GM23248 (cell line): ENCODE data around the gene STK38. TPM values are rescaled to one million over a fixed set of nuclear protein-coding genes. Genes with fewer than 3 reads are reported as not detected.

Source experiments
- DNase-seq: peaks from one replicate; pipeline ENCODE4 v3.0.0-alpha.2; 2015
- H2AFZ ChIP-seq: fragments of 200-600 bp; sonication (generic); 2 replicates; pipeline ENCODE4 v1.6.1; 2016; ENCODE audit warnings: antibody characterized with exemption
- H3F3A ChIP-seq: fragments of 200-600 bp; sonication (generic); 2 replicates; pipeline ENCODE4 v1.6.1; 2016; ENCODE audit warnings: mild to moderate bottlenecking, antibody characterized with exemption, mixed run types; ENCODE audit not compliant: insufficient read depth
- H3K27ac ChIP-seq: fragments of 200-600 bp; sonication (generic); 2 replicates; pipeline ENCODE4 v1.5.1; 2016; ENCODE audit warnings: mild to moderate bottlenecking
- H3K27me3 ChIP-seq: fragments of 200-600 bp; sonication (generic); replicated peaks from 2 replicates; pipeline ENCODE4 v1.6.1; 2016; ENCODE audit warnings: mild to moderate bottlenecking; ENCODE audit not compliant: insufficient read depth
- H3K36me3 ChIP-seq: fragments of 200-600 bp; sonication (generic); 2 replicates; pipeline ENCODE4 v1.6.1; 2016; ENCODE audit warnings: low read depth, mild to moderate bottlenecking
- H3K4me1 ChIP-seq: fragments of 200-600 bp; sonication (generic); 2 replicates; pipeline ENCODE4 v1.6.1; 2016; ENCODE audit warnings: mild to moderate bottlenecking; ENCODE audit not compliant: insufficient read depth
- H3K4me2 ChIP-seq: fragments of 200-600 bp; sonication (generic); one replicate; pipeline ENCODE4 v1.6.1; 2016; ENCODE audit warnings: mild to moderate bottlenecking; ENCODE audit not compliant: unreplicated experiment
- H3K4me3 ChIP-seq: fragments of 200-600 bp; sonication (generic); 2 replicates; pipeline ENCODE4 v1.5.1; 2016; ENCODE audit warnings: mild to moderate bottlenecking
- H3K79me2 ChIP-seq: fragments of 200-600 bp; sonication (generic); 2 replicates; pipeline ENCODE4 v1.6.1; 2016; ENCODE audit warnings: mild to moderate bottlenecking; ENCODE audit not compliant: insufficient read depth
- H3K9ac ChIP-seq: fragments of 200-600 bp; sonication (generic); 2 replicates; pipeline ENCODE4 v1.6.1; 2016; ENCODE audit warnings: mild to moderate bottlenecking
- H3K9me2 ChIP-seq: fragments of 200-600 bp; sonication (generic); 2 replicates; pipeline ENCODE4 v1.6.1; 2016; ENCODE audit warnings: mixed run types, mild to moderate bottlenecking, moderate library complexity; ENCODE audit not compliant: insufficient read depth
- H3K9me3 ChIP-seq: fragments of 200-600 bp; sonication (generic); one replicate; pipeline ENCODE4 v1.6.1; 2017; ENCODE audit warnings: low read depth
- H4K20me1 ChIP-seq: fragments of 200-600 bp; sonication (generic); 2 replicates; pipeline ENCODE4 v1.6.0; 2016; ENCODE audit not compliant: insufficient read depth
- EZH2 ChIP-seq: fragments of 200-600 bp; sonication (generic); IDR thresholded peaks from 2 replicates; pipeline ENCODE4 v1.6.1; 2018; ENCODE audit warnings: antibody characterized with exemption, mild to moderate bottlenecking; ENCODE audit not compliant: insufficient read depth, poor library complexity, severe bottlenecking
- EZH2phosphoT487 ChIP-seq: fragments of 200-600 bp; sonication (generic); IDR thresholded peaks from 2 replicates; pipeline ENCODE4 v1.6.1; 2018; ENCODE audit warnings: antibody characterized with exemption, moderate library complexity, mild to moderate bottlenecking, low read depth; ENCODE audit not compliant: insufficient read depth
- WGBS, 2 experiments: methylation state at CpG; one replicate each; pipeline ENCODE4 v1.1.6; 2015 to 2017; ENCODE audit warnings: low lambda C conversion rate in 2 of 2, low coverage in 1 of 2; ENCODE audit errors: missing lambda C conversion rate in 2 of 2; 5-methylcytosine and 5-hydroxymethylcytosine counted together
- in situ Hi-C: fragments of 300-500 bp; cut with MboI; formaldehyde crosslinking; loops from 2 replicates; pipeline ENCODE4 v1.15.0; 2020
- polyA plus RNA-seq: library from polyadenylated mRNA; unstranded; fragments of >200 nt; fragmentation: Nextera tagmentation; extraction: Ambion mirVana; gene quantifications from 2 replicates; pipeline ENCODE4 v1.2.1, GENCODE V29; 2016
- total RNA-seq: library from RNA; depleted of rRNA; stranded (reverse); fragments of >200 nt; shearing (Covaris generic); gene quantifications from 2 replicates; pipeline ENCODE4 v1.2.3, GENCODE V29; 2014

The STK38 gene
- total and polyA plus RNA-seq, 2 experiments from 2014 or later, result 35.6 to 51.1 TPM

GRCh38 chr6:36533321-36533720, 14.0 kb downstream of the STK38 start:
- DNase-seq, result no peak
- in situ Hi-C loops, result no loop called here
- H3K36me3 ChIP-seq, result peaks cover 52% of the 10 kb centered on the region
- peaks cover 10% of the 10 kb centered on the region; the same call in 1 of the 2 replicates for H3K4me1 ChIP-seq
- peaks cover 100% of the 10 kb centered on the region for H3K79me2 ChIP-seq
- H3K9me3 ChIP-seq, result no peaks in the 10 kb centered on the region
- no peaks in the 10 kb centered on the region for H3K27me3 ChIP-seq
- no peak overlapping the region for H3K4me2 ChIP-seq
- no peak overlapping the region for H3K27ac ChIP-seq
- peaks cover 23% of the 10 kb centered on the region; the same call in 1 of the 2 replicates for H3F3A ChIP-seq
- H3K4me3 ChIP-seq, result no peak overlapping the region
- WGBS, 2 experiments, result 7 to 8% methylated on average over 1 of the region's 1 CpG
- peaks cover 17% of the 10 kb centered on the region for H4K20me1 ChIP-seq
- TF ChIP-seq EZH2 (no peak), EZH2phosphoT487 (no peak)
- no peak overlapping the region for H3K9ac ChIP-seq
- H2AFZ ChIP-seq, result no peak overlapping the region
- H3K9me2 ChIP-seq, result no peaks in the 10 kb centered on the region

- no peaks in the 10 kb centered on the region for H3K9me3 ChIP-seq
- H3K9ac ChIP-seq, result no peak overlapping the region
- TF ChIP-seq EZH2phosphoT487 (no peak), EZH2 (no peak)
- no peak for DNase-seq
- H2AFZ ChIP-seq, result no peak overlapping the region
- H3K4me3 ChIP-seq, result no peak overlapping the region
- peaks cover 46% of the 10 kb centered on the region for H3K36me3 ChIP-seq
- H3K27me3 ChIP-seq, result no peaks in the 10 kb centered on the region
- H4K20me1 ChIP-seq, result peaks cover 3% of the 10 kb centered on the region; the same call in 1 of the 2 replicates
- WGBS, 2 experiments, result 98 to 99% methylated on average over 2 of the region's 2 CpGs
- H3K4me2 ChIP-seq, result no peak overlapping the region
- H3F3A ChIP-seq, result peaks cover 19% of the 10 kb centered on the region; the same call in 1 of the 2 replicates
- H3K79me2 ChIP-seq, result peaks cover 69% of the 10 kb centered on the region
- H3K27ac ChIP-seq, result no peak overlapping the region
- in situ Hi-C loops, result no loop called here
- no peaks in the 10 kb centered on the region; the same call in 1 of the 2 replicates for H3K4me1 ChIP-seq
- H3K9me2 ChIP-seq, result no peaks in the 10 kb centered on the region
Observed at GRCh38 chr6:36526066-36526465, 21.2 kb downstream of the STK38 start.

GRCh38 chr6:36525346-36525745, 21.9 kb downstream of the STK38 start:
- DNase-seq, result no peak
- H3K9me3 ChIP-seq, result no peaks in the 10 kb centered on the region
- no peaks in the 10 kb centered on the region for H3K9me2 ChIP-seq
- H4K20me1 ChIP-seq, result no peaks in the 10 kb centered on the region
- in situ Hi-C loops, result no loop called here
- H3K9ac ChIP-seq, result no peak overlapping the region
- H2AFZ ChIP-seq, result no peak overlapping the region
- H3K4me3 ChIP-seq, result no peak overlapping the region
- H3K4me2 ChIP-seq, result no peak overlapping the region
- no peaks in the 10 kb centered on the region for H3K27me3 ChIP-seq
- TF ChIP-seq EZH2phosphoT487, result no peak
- TF ChIP-seq EZH2, result no peak
- peaks cover 62% of the 10 kb centered on the region for H3K79me2 ChIP-seq
- 50 to 62% methylated on average over 2 of the region's 2 CpGs for WGBS, 2 experiments
- H3K4me1 ChIP-seq, result no peaks in the 10 kb centered on the region; the same call in 1 of the 2 replicates
- peaks cover 19% of the 10 kb centered on the region; the same call in 1 of the 2 replicates for H3F3A ChIP-seq
- no peak overlapping the region for H3K27ac ChIP-seq
- peaks cover 47% of the 10 kb centered on the region for H3K36me3 ChIP-seq

- Histone ChIP-seq H3K36me3 (peaks cover 52% of the 10 kb centered on the region), H3K4me1 (no peaks in the 10 kb centered on the region; the same call in 1 of the 2 replicates), H4K20me1 (no peaks in the 10 kb centered on the region), H3K4me2 (no peak overlapping the region), H3K79me2 (peaks cover 57% of the 10 kb centered on the region), H3K9ac (no peak overlapping the region), H3K4me3 (no peak overlapping the region), H3K9me3 (no peaks in the 10 kb centered on the region), H3K27me3 (no peaks in the 10 kb centered on the region), H3K9me2 (no peaks in the 10 kb centered on the region), H2AFZ (no peak overlapping the region), H3K27ac (no peak overlapping the region), H3F3A (peaks cover 19% of the 10 kb centered on the region; the same call in 1 of the 2 replicates)
- 95 to 99% methylated on average over 5 of the region's 5 CpGs for WGBS, 2 experiments
- TF ChIP-seq EZH2, result no peak
- no peak for TF ChIP-seq EZH2phosphoT487
- DNase-seq, result no peak
- in situ Hi-C loops, result no loop called here
Observed at GRCh38 chr6:36524871-36525270, 22.4 kb downstream of the STK38 start.
